Natural killer cell treated with Interleukin-12 subunit alpha and Interleukin-12 subunit beta and Interleukin-15 and Interleukin-18, amount 100 ng/mL, for 72 hours (primary cell): ENCODE data around the gene PHF5A. TPM values are rescaled to one million over a fixed set of nuclear protein-coding genes. Genes with fewer than 3 reads are reported as not detected.

Source experiments
- ATAC-seq, 2 donors: fragments of 150-1000 bp; cut with Tn5 transposase in 1 of 2; sonication (Bioruptor Pico), chemical (Tn5 transposase) in 1 of 2; 2 replicates each; pipeline ENCODE4 v1.10.0; 2021
- DNase-seq: peaks from one replicate; pipeline ENCODE4 v3.0.0; 2022; ENCODE audit warnings: low spot score
- H3K27ac Mint-ChIP-seq, 2 donors: 1 replicate in 1 of 2; 2 replicates in 1 of 2; pipeline ENCODE4 v1.8.0; 2022; ENCODE audit warnings: mixed read lengths in 2 of 2, mild to moderate bottlenecking in 1 of 2, moderate library complexity in 1 of 2
- H3K27me3 Mint-ChIP-seq, 2 donors: 1 replicate in 1 of 2; 2 replicates in 1 of 2; pipeline ENCODE4 v1.8.0; 2022; ENCODE audit warnings: mixed read lengths in 2 of 2
- H3K36me3 Mint-ChIP-seq: one replicate; pipeline ENCODE4 v1.8.0; 2022; ENCODE audit warnings: mixed read lengths
- H3K4me1 Mint-ChIP-seq, 2 donors: 1 replicate in 1 of 2; 2 replicates in 1 of 2; pipeline ENCODE4 v1.8.0; 2022; ENCODE audit warnings: low read depth in 2 of 2, mixed read lengths in 2 of 2, mild to moderate bottlenecking in 1 of 2
- H3K4me3 Mint-ChIP-seq: one replicate; pipeline ENCODE4 v1.8.0; 2022; ENCODE audit warnings: mixed read lengths
- H3K9me3 Mint-ChIP-seq: 2 replicates; pipeline ENCODE4 v1.8.0; 2022; ENCODE audit warnings: mixed read lengths
- total RNA-seq, 2 donors: library from RNA; stranded (reverse); gene quantifications; one replicate each; pipeline ENCODE4 v1.2.3, GENCODE V29; 2022

PHF5A gene
- 10 to 100 TPM; 58.7 to 83.8 TPM for total RNA-seq

- peak within 1 kb of the TSS; percentile 95 to 96 for H3K27ac Mint-ChIP-seq
- H3K9me3 Mint-ChIP-seq, result no peaks in the 10 kb centered on the region
- H3K27me3 Mint-ChIP-seq, result no peaks in the 10 kb centered on the region
- peak; percentile 97 for DNase-seq
- peak; percentile 96 to 97 for ATAC-seq
- H3K4me3 Mint-ChIP-seq, result peak within 1 kb of the TSS; percentile 86
- H3K36me3 Mint-ChIP-seq, result peaks cover 27% of the 10 kb centered on the region
- H3K4me1 Mint-ChIP-seq, result peaks cover 33 to 34% of the 10 kb centered on the region in 2 donors
Measured at GRCh38 chr22:41468381-41469217, at the start of gene PHF5A, which contains the start of gene ACO2. PHF5A (minus strand) TSS chr22:41468692; CDS start chr22:41468653, 39 bp downstream. ACO2 (plus strand) TSS chr22:41469117; CDS start chr22:41469147, 30 bp downstream.

DNA sequence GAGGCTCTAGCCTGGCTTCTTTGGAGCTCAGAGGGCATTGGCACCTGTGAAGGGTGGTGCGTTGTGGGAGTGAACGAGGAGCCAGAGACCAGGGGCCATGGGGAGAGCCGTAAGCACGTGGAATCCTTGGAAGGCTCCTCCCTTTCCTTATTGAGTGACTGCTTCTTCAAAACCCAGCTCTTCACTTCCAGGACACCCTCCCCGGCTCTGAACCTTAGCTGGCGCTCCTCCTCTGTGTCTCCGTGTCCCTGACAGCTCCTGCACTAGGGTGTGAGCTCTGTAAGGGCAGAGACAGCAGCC lies 49.5 kb upstream of the PHF5A start:
- no peaks in the 10 kb centered on the region for H3K36me3 Mint-ChIP-seq

DNA sequence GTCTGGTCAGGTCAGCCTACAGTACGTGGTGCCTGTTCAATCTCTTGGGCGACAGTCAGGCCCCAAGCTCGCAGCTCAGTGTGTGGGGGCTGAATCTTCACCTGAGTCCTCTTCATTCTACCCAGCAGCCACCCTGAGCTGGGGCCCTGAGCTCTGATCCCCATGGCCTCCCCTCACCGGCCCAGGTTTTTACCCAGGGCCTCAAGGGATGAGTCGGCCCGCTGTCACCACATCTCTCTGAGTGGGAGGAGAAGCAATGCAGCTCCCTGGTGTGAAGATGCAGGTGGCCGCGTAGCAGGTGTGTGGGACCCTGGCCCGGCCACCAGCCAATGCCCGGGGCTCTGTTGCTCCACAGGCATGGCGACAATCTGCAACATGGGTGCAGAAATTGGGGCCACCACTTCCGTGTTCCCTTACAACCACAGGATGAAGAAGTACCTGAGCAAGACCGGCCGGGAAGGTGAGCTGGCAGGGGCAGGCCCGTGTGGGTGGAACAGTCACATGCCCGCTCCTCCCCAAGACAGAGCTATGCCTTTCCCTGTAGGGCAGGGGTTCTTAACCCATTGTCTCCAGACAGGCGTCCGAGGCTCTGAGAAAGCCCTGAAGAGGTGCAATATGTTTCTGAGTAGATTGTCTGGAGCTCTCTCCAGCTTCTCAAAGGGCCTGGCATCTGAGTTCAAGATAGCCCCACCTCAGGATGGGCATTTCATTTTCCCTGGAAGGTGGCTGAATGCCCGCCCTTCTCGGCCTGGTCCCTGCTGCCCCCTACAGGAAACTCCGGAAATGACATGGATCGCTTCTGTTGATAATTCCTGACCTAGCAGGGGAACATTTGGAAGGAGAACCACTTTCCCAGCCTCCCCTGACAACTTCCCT lies 48.9 kb upstream of the PHF5A start:
- Mint-ChIP-seq H3K27me3 (no peaks in the 10 kb centered on the region), H3K4me3 (no peak overlapping the region), H3K27ac (no peak overlapping the region), H3K9me3 (no peaks in the 10 kb centered on the region), H3K36me3 (peaks cover 4% of the 10 kb centered on the region), H3K4me1 (no peaks in the 10 kb centered on the region)
- ATAC-seq (no peak), DNase-seq (no peak)

More for the DNA sequence above, 49.5 kb upstream of the PHF5A start:
- H3K27ac Mint-ChIP-seq, result no peak overlapping the region
- ATAC-seq, result no peak
- no peak for DNase-seq
- H3K4me3 Mint-ChIP-seq, result no peak overlapping the region
- no peaks in the 10 kb centered on the region for H3K4me1 Mint-ChIP-seq
- H3K27me3 Mint-ChIP-seq, result no peaks in the 10 kb centered on the region
- H3K9me3 Mint-ChIP-seq, result no peaks in the 10 kb centered on the region

DNA sequence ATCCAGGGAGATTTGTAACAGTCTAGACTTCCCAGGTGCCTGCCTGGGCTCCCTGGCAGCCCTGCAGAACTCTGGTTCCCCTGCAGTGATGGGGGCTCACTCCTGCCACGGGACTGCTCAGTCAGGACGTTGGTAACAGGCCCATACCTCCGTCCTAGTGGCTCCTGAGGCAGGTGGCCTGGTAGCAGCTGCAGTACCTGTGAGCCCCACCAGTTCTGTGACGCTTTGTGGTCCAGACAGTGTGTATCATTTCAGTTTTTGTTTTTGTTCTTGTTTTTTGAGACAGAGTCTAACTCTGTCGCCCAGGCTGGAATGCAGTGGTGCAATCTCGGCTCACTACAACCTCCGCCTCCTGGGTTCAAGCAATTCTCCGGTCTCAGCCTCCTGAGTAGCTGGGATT lies 48.0 kb upstream of the PHF5A start:
- Mint-ChIP-seq H3K36me3 (peaks cover 9% of the 10 kb centered on the region), H3K4me3 (no peak overlapping the region), H3K27me3 (no peaks in the 10 kb centered on the region), H3K27ac (no peak overlapping the region), H3K9me3 (no peaks in the 10 kb centered on the region), H3K4me1 (no peaks in the 10 kb centered on the region)
- ATAC-seq (no peak), DNase-seq (no peak)

- Mint-ChIP-seq H3K27me3 (no peaks in the 10 kb centered on the region), H3K4me3 (no peak overlapping the region), H3K4me1 (no peaks in the 10 kb centered on the region), H3K27ac (no peak overlapping the region), H3K9me3 (no peaks in the 10 kb centered on the region), H3K36me3 (peaks cover 9% of the 10 kb centered on the region)
- DNase-seq (no peak), ATAC-seq (no peak)
Measured at GRCh38 chr22:41513391-41513790, 44.9 kb upstream of the PHF5A start.

DNA sequence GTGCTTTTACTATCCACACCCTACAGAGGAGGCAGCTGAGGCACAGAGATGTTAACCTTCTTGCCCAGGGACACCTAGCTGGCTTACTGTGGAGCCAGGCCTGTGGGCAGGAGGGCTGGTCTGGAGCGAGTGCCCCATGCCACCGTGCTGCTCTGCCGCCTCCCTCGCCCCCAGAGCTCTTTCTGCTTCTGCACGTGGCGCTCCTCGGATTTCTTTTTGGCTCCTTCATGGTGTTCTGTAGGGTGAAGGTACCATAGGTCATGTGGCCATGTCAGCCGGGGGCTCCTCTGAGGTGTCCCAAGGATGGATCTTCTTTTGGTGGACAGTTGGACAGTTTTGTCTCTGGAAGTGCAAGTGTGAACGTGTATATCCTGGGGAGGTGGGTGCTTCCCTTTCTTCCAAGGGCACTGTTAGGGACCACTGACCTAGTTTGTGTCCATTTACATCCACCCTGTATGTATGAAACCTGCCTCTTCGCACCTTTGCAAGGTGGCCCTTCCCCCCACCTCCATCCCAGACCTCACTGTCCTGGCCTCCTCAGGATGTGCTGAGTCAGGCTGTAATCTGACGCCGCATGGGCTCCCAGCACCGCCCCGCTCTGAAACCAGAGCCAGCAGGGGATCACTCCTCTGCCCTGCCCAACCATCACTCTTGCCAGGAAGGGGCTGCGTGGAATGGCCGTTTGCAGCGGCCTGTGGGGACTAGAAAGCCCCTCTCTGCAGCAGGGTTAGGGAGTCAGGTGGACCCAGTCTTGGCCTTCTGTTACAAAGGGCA lies 44.1 kb upstream of the PHF5A start:
- ATAC-seq, result no peak
- H3K4me1 Mint-ChIP-seq, result no peaks in the 10 kb centered on the region
- H3K36me3 Mint-ChIP-seq, result peaks cover 9% of the 10 kb centered on the region
- no peak for DNase-seq
- no peak overlapping the region for H3K27ac Mint-ChIP-seq
- no peak overlapping the region for H3K4me3 Mint-ChIP-seq
- no peaks in the 10 kb centered on the region for H3K9me3 Mint-ChIP-seq
- H3K27me3 Mint-ChIP-seq, result no peaks in the 10 kb centered on the region

GRCh38 chr22:41511521-41511968 lies 43.1 kb upstream of the PHF5A start:
- no peaks in the 10 kb centered on the region for H3K9me3 Mint-ChIP-seq
- peaks cover 0 to 2% of the 10 kb centered on the region in 2 donors for H3K4me1 Mint-ChIP-seq
- peaks cover 9% of the 10 kb centered on the region for H3K36me3 Mint-ChIP-seq
- DNase-seq (no peak), ATAC-seq (no peak)
- no peaks in the 10 kb centered on the region for H3K27me3 Mint-ChIP-seq
- H3K4me3 Mint-ChIP-seq, result no peak overlapping the region
- no peak overlapping the region for H3K27ac Mint-ChIP-seq

- peaks cover 0 to 2% of the 10 kb centered on the region in 2 donors for H3K4me1 Mint-ChIP-seq
- no peak for ATAC-seq
Measured at GRCh38 chr22:41508770-41509170, 40.3 kb upstream of the PHF5A start.

GRCh38 chr22:41507330-41508063 lies 39.0 kb upstream of the PHF5A start:
- DNase-seq (no peak), ATAC-seq (no peak)
- H3K4me1 Mint-ChIP-seq, result peaks cover 0 to 2% of the 10 kb centered on the region in 2 donors
- no peak overlapping the region for H3K27ac Mint-ChIP-seq
- H3K9me3 Mint-ChIP-seq, result no peaks in the 10 kb centered on the region
- H3K27me3 Mint-ChIP-seq, result no peaks in the 10 kb centered on the region
- H3K36me3 Mint-ChIP-seq, result peaks cover 6% of the 10 kb centered on the region
- no peak overlapping the region for H3K4me3 Mint-ChIP-seq

More at GRCh38 chr22:41508770-41509170, 40.3 kb upstream of the PHF5A start:
- DNase-seq, result no peak
- no peak overlapping the region for H3K27ac Mint-ChIP-seq
- no peak overlapping the region for H3K4me3 Mint-ChIP-seq
- peaks cover 9% of the 10 kb centered on the region for H3K36me3 Mint-ChIP-seq
- no peaks in the 10 kb centered on the region for H3K9me3 Mint-ChIP-seq
- no peaks in the 10 kb centered on the region for H3K27me3 Mint-ChIP-seq

GRCh38 chr22:41505511-41506220 lies 37.2 kb upstream of the PHF5A start:
- DNase-seq (no peak), ATAC-seq (no peak)
- Mint-ChIP-seq H3K4me1 (peaks cover 0 to 2% of the 10 kb centered on the region in 2 donors), H3K36me3 (no peaks in the 10 kb centered on the region), H3K4me3 (no peak overlapping the region), H3K27ac (no peak overlapping the region), H3K27me3 (no peaks in the 10 kb centered on the region), H3K9me3 (no peaks in the 10 kb centered on the region)

DNA sequence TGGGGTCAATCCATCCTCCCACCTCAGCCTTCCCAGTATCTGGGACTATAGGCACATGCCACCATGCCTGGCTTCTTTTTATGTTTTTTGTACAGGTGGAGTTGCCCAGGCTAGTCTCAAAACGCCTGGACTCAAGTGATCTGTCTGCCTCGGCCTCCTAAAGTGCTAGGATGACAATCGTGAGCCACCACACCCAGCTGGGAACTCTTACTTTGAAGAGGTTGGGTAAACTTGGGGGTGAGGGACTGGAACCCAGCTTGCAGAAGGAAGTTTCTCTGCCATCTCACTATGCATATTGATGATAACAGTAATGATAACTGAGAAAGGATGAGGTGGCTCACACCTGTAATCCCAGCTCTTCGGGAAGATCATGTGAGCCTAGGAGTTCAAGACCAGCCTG lies 36.3 kb upstream of the PHF5A start:
- no peaks in the 10 kb centered on the region for H3K27me3 Mint-ChIP-seq
- no peaks in the 10 kb centered on the region for H3K9me3 Mint-ChIP-seq
- H3K4me1 Mint-ChIP-seq, result peaks cover 0 to 2% of the 10 kb centered on the region in 2 donors
- H3K27ac Mint-ChIP-seq, result no peak overlapping the region
- DNase-seq (no peak), ATAC-seq (no peak)
- no peaks in the 10 kb centered on the region for H3K36me3 Mint-ChIP-seq
- no peak overlapping the region for H3K4me3 Mint-ChIP-seq

DNA sequence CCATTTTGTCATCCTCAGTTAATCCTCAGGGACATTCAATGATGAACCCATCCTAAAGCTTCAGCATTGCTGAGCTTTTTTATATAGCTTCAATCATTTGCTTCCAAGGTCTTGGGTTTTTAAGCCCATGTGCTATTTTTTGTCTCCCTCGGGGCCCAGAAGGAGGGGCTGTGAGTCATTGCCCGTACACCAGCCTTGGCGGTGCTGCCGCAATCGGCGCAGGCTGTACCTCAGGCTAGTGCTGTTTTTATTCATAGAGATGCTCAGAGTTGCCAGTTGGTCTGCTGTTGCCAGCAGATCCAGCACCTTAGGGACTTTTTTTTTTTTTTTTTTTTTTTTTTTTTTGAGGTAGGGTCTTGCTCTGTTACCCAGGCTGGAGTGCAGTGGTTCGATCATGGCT lies 35.9 kb upstream of the PHF5A start:
- no peaks in the 10 kb centered on the region for H3K36me3 Mint-ChIP-seq
- no peaks in the 10 kb centered on the region for H3K27me3 Mint-ChIP-seq
- ATAC-seq, result no peak
- no peak for DNase-seq
- H3K9me3 Mint-ChIP-seq, result no peaks in the 10 kb centered on the region
- H3K4me3 Mint-ChIP-seq, result no peak overlapping the region
- no peak overlapping the region for H3K27ac Mint-ChIP-seq
- peaks cover 0 to 2% of the 10 kb centered on the region in 2 donors for H3K4me1 Mint-ChIP-seq
